GM23338 (cell line): Measurements from ENCODE around the gene NSMCE1. TPM values are rescaled to one million over a fixed set of nuclear protein-coding genes. Genes with fewer than 3 reads are reported as not detected.

ENCODE experiments used
- ATAC-seq: fragments of 200-7000 bp; cut with Tn5 transposase; 3 replicates; pipeline ENCODE4 v1.9.1; 2020
- DNase-seq: peaks from one replicate; pipeline ENCODE4 v3.0.0-alpha.2; 2015; ENCODE audit warnings: low spot score
- H2AFZ ChIP-seq: fragments of 200-600 bp; sonication (generic); 2 replicates; pipeline ENCODE4 v1.8.0; 2016; ENCODE audit warnings: antibody characterized with exemption, mild to moderate bottlenecking, moderate library complexity
- H3F3A ChIP-seq: fragments of 200-600 bp; sonication (generic); replicated peaks from 2 replicates; pipeline ENCODE4 v1.8.0; 2017; ENCODE audit warnings: antibody characterized with exemption, mixed run types, low read depth
- H3K27ac ChIP-seq: fragments of 200-600 bp; sonication (generic); 2 replicates; pipeline ENCODE4 v1.6.1; 2016; ENCODE audit warnings: low read depth
- H3K27me3 ChIP-seq: fragments of 200-600 bp; sonication (generic); 2 replicates; pipeline ENCODE4 v1.8.0; 2016; ENCODE audit warnings: mild to moderate bottlenecking, mixed run types, moderate library complexity; ENCODE audit not compliant: insufficient read depth
- H3K36me3 ChIP-seq: fragments of 200-600 bp; sonication (generic); 2 replicates; pipeline ENCODE4 v1.8.0; 2016; ENCODE audit warnings: mild to moderate bottlenecking; ENCODE audit not compliant: insufficient read depth
- H3K4me1 ChIP-seq: fragments of 200-600 bp; sonication (generic); 2 replicates; pipeline ENCODE4 v1.8.0; 2016; ENCODE audit warnings: mild to moderate bottlenecking, moderate library complexity; ENCODE audit not compliant: insufficient read depth
- H3K4me2 ChIP-seq: fragments of 200-600 bp; sonication (generic); 2 replicates; pipeline ENCODE4 v1.7.1; 2017; ENCODE audit warnings: mixed run types
- H3K4me3 ChIP-seq: fragments of 200-600 bp; sonication (generic); 2 replicates; pipeline ENCODE4 v1.6.1; 2016; ENCODE audit warnings: mixed run types
- H3K79me2 ChIP-seq: fragments of 200-600 bp; sonication (generic); replicated peaks from 2 replicates; pipeline ENCODE4 v1.8.0; 2017; ENCODE audit warnings: mild to moderate bottlenecking; ENCODE audit not compliant: insufficient read depth
- H3K9me2 ChIP-seq: fragments of 200-600 bp; sonication (generic); 2 replicates; pipeline ENCODE4 v1.8.0; 2017; ENCODE audit not compliant: insufficient read depth
- H4K20me1 ChIP-seq: fragments of 200-600 bp; sonication (generic); replicated peaks from 2 replicates; pipeline ENCODE4 v1.8.0; 2017; ENCODE audit warnings: mild to moderate bottlenecking; ENCODE audit not compliant: insufficient read depth
- H3K27ac Mint-ChIP-seq: 2 replicates; pipeline ENCODE4 v1.8.0; 2020; ENCODE audit warnings: inconsistent platforms, mild to moderate bottlenecking, moderate library complexity, mixed read lengths
- H3K27me3 Mint-ChIP-seq: 3 replicates; pipeline ENCODE4 v1.8.0; 2022; ENCODE audit warnings: low read depth, mild to moderate bottlenecking, moderate library complexity, mixed read lengths, inconsistent platforms; ENCODE audit not compliant: insufficient read depth, poor library complexity
- H3K36me3 Mint-ChIP-seq: 3 replicates; pipeline ENCODE4 v1.8.0; 2021; ENCODE audit warnings: low read depth, mild to moderate bottlenecking, inconsistent platforms, moderate library complexity, mixed read lengths
- H3K4me1 Mint-ChIP-seq: 3 replicates; pipeline ENCODE4 v1.8.0; 2020; ENCODE audit warnings: mild to moderate bottlenecking, inconsistent platforms, mixed read lengths
- H3K4me3 Mint-ChIP-seq: 3 replicates; pipeline ENCODE4 v1.8.0; 2021; ENCODE audit warnings: moderate library complexity, mild to moderate bottlenecking, inconsistent platforms, mixed read lengths
- H3K9me3 Mint-ChIP-seq: 3 replicates; pipeline ENCODE4 v1.8.0; 2020; ENCODE audit warnings: moderate library complexity, mild to moderate bottlenecking, inconsistent platforms, mixed read lengths
- CREB1 ChIP-seq: fragments of 250-450 bp; sonication (Bioruptor Pico); IDR thresholded peaks from 2 replicates; pipeline ENCODE4 v1.5.0; 2020; ENCODE audit warnings: low read depth, mild to moderate bottlenecking, moderate library complexity
- CTCF ChIP-seq, 2 experiments: fragments of 200-600 bp in 1 of 2; sonication (generic) in 1 of 2; conservative IDR thresholded peaks; 2 replicates each; pipeline versions ENCODE4 v1.5.1 to v1.6.1; 2016 to 2017; ENCODE audit warnings: antibody characterized with exemption in 2 of 2, low read depth in 2 of 2, mild to moderate bottlenecking in 2 of 2, moderate library complexity in 1 of 2
- ETS1 ChIP-seq: IDR thresholded peaks from 2 replicates; pipeline ENCODE4 v1.6.1; 2016; ENCODE audit warnings: antibody characterized with exemption
- EZH2 ChIP-seq: fragments of 200-600 bp; sonication (generic); IDR thresholded peaks from one replicate; pipeline ENCODE4 v1.8.0; 2017; ENCODE audit warnings: antibody characterized with exemption, mild to moderate bottlenecking, low read depth; ENCODE audit not compliant: unreplicated experiment
- EZH2phosphoT487 ChIP-seq: fragments of 200-600 bp; sonication (generic); IDR thresholded peaks from one replicate; pipeline ENCODE4 v1.8.1; 2018; ENCODE audit warnings: antibody characterized with exemption; ENCODE audit not compliant: unreplicated experiment
- JUNB ChIP-seq: IDR thresholded peaks from one replicate; pipeline ENCODE4 v1.6.1; 2016; ENCODE audit warnings: antibody characterized with exemption; ENCODE audit not compliant: unreplicated experiment
- NANOG ChIP-seq: IDR thresholded peaks from 2 replicates; pipeline ENCODE4 v1.6.1; 2016; ENCODE audit warnings: antibody characterized with exemption, borderline replicate concordance
- POLR2AphosphoS5 ChIP-seq: IDR thresholded peaks from 2 replicates; pipeline ENCODE4 v1.6.1; 2016; ENCODE audit warnings: antibody characterized with exemption, low read depth
- ZNF114 ChIP-seq: fragments of 250-450 bp; sonication (Bioruptor Pico); IDR thresholded peaks from 2 replicates; pipeline ENCODE4 v1.5.0; 2020; ENCODE audit warnings: mild to moderate bottlenecking, moderate library complexity
- ZNF462 ChIP-seq: fragments of 250-450 bp; sonication (Bioruptor Pico); IDR thresholded peaks from 2 replicates; pipeline ENCODE4 v1.5.0; 2020; ENCODE audit warnings: mild to moderate bottlenecking, moderate library complexity
- polyA plus RNA-seq: library from polyadenylated mRNA; unstranded; fragments of >200 nt; fragmentation: Nextera tagmentation; extraction: Ambion mirVana; gene quantifications from 2 replicates; pipeline ENCODE4 v1.2.1, GENCODE V29; 2016
- total RNA-seq: library from RNA; depleted of rRNA; stranded (reverse); fragments of >200 nt; shearing (Covaris generic); gene quantifications from 2 replicates; pipeline ENCODE4 v1.2.3, GENCODE V29; 2014

NSMCE1 gene
- total and polyA plus RNA-seq, 2 experiments from 2014 or later = 30.6 to 50.8 TPM

GRCh38 chr16:27217256-27217655 lies 51.3 kb downstream of the NSMCE1 start:
- Mint-ChIP-seq H3K27me3 (peaks cover 5% of the 10 kb centered on the region), H3K4me1 (no peaks in the 10 kb centered on the region; the same call in 2 of the 3 replicates), H3K27ac (peak overlapping the region; percentile 77), H3K4me3 (no peak overlapping the region), H3K36me3 (peaks cover 11% of the 10 kb centered on the region; the same call in 2 of the 3 replicates), H3K9me3 (no peaks in the 10 kb centered on the region)
- Histone ChIP-seq H3K27me3 (no peaks in the 10 kb centered on the region), H3K4me1 (no peaks in the 10 kb centered on the region), H3K27ac (no peak overlapping the region), H3F3A (no peaks in the 10 kb centered on the region), H3K4me2 (no peak overlapping the region), H3K79me2 (no peaks in the 10 kb centered on the region), H3K9me2 (no peaks in the 10 kb centered on the region), H4K20me1 (no peaks in the 10 kb centered on the region), H3K36me3 (no peaks in the 10 kb centered on the region), H3K4me3 (no peak overlapping the region), H2AFZ (no peak overlapping the region)
- DNase-seq (peak; percentile 69), ATAC-seq (peak; percentile 91)
- TF ChIP-seq JUNB (no peak), CREB1 (peak; percentile 71), POLR2AphosphoS5 (no peak)

- no peak overlapping the region; the same call in none of the 2 replicates for H3K27ac Mint-ChIP-seq
- DNase-seq (no peak), ATAC-seq (no peak)
- Histone ChIP-seq H3K9me2 (no peaks in the 10 kb centered on the region), H3K4me1 (no peaks in the 10 kb centered on the region), H3K79me2 (no peaks in the 10 kb centered on the region), H2AFZ (no peak overlapping the region), H3K36me3 (no peaks in the 10 kb centered on the region), H3K4me3 (no peak overlapping the region), H4K20me1 (no peaks in the 10 kb centered on the region), H3K27ac (no peak overlapping the region), H3F3A (no peaks in the 10 kb centered on the region), H3K4me2 (no peak overlapping the region), H3K27me3 (no peaks in the 10 kb centered on the region)
- peaks cover 5% of the 10 kb centered on the region for H3K27me3 Mint-ChIP-seq
- H3K4me1 Mint-ChIP-seq = no peaks in the 10 kb centered on the region; the same call in 2 of the 3 replicates
- H3K36me3 Mint-ChIP-seq = peaks cover 11% of the 10 kb centered on the region; the same call in 2 of the 3 replicates
- no peaks in the 10 kb centered on the region for H3K9me3 Mint-ChIP-seq
- H3K4me3 Mint-ChIP-seq = no peak overlapping the region
- TF ChIP-seq ZNF462 (CRISPR knock-in tag) (no peak), EZH2 (no peak), ZNF114 (CRISPR knock-in tag) (no peak), EZH2phosphoT487 (no peak), NANOG (no peak), CTCF (conservative IDR thresholded peaks at IDR 0.05; ENCODE audit: low read depth in 2 of 2) (no peak), ETS1 (no peak)
Measured at GRCh38 chr16:27216297-27216885, 52.2 kb downstream of the NSMCE1 start.
